GM23248 (cell line): ENCODE results near the gene SLC12A9. TPM values are rescaled to one million over a fixed set of nuclear protein-coding genes. Genes with fewer than 3 reads are reported as not detected.
A peak's percentile ranks its signal among the peaks of the same experiment; 100 is the strongest.

Experiments used
- DNase-seq: peaks from one replicate; pipeline ENCODE4 v3.0.0-alpha.2; 2015
- H2AFZ ChIP-seq: fragments of 200-600 bp; sonication (generic); 2 replicates; pipeline ENCODE4 v1.6.1; 2016; ENCODE audit warnings: antibody characterized with exemption
- H3F3A ChIP-seq: fragments of 200-600 bp; sonication (generic); 2 replicates; pipeline ENCODE4 v1.6.1; 2016; ENCODE audit warnings: mild to moderate bottlenecking, antibody characterized with exemption, mixed run types; ENCODE audit not compliant: insufficient read depth
- H3K27ac ChIP-seq: fragments of 200-600 bp; sonication (generic); 2 replicates; pipeline ENCODE4 v1.5.1; 2016; ENCODE audit warnings: mild to moderate bottlenecking
- H3K27me3 ChIP-seq: fragments of 200-600 bp; sonication (generic); replicated peaks from 2 replicates; pipeline ENCODE4 v1.6.1; 2016; ENCODE audit warnings: mild to moderate bottlenecking; ENCODE audit not compliant: insufficient read depth
- H3K36me3 ChIP-seq: fragments of 200-600 bp; sonication (generic); 2 replicates; pipeline ENCODE4 v1.6.1; 2016; ENCODE audit warnings: low read depth, mild to moderate bottlenecking
- H3K4me1 ChIP-seq: fragments of 200-600 bp; sonication (generic); 2 replicates; pipeline ENCODE4 v1.6.1; 2016; ENCODE audit warnings: mild to moderate bottlenecking; ENCODE audit not compliant: insufficient read depth
- H3K4me2 ChIP-seq: fragments of 200-600 bp; sonication (generic); one replicate; pipeline ENCODE4 v1.6.1; 2016; ENCODE audit warnings: mild to moderate bottlenecking; ENCODE audit not compliant: unreplicated experiment
- H3K4me3 ChIP-seq: fragments of 200-600 bp; sonication (generic); 2 replicates; pipeline ENCODE4 v1.5.1; 2016; ENCODE audit warnings: mild to moderate bottlenecking
- H3K79me2 ChIP-seq: fragments of 200-600 bp; sonication (generic); 2 replicates; pipeline ENCODE4 v1.6.1; 2016; ENCODE audit warnings: mild to moderate bottlenecking; ENCODE audit not compliant: insufficient read depth
- H3K9ac ChIP-seq: fragments of 200-600 bp; sonication (generic); 2 replicates; pipeline ENCODE4 v1.6.1; 2016; ENCODE audit warnings: mild to moderate bottlenecking
- H3K9me2 ChIP-seq: fragments of 200-600 bp; sonication (generic); 2 replicates; pipeline ENCODE4 v1.6.1; 2016; ENCODE audit warnings: mixed run types, mild to moderate bottlenecking, moderate library complexity; ENCODE audit not compliant: insufficient read depth
- H3K9me3 ChIP-seq: fragments of 200-600 bp; sonication (generic); one replicate; pipeline ENCODE4 v1.6.1; 2017; ENCODE audit warnings: low read depth
- H4K20me1 ChIP-seq: fragments of 200-600 bp; sonication (generic); 2 replicates; pipeline ENCODE4 v1.6.0; 2016; ENCODE audit not compliant: insufficient read depth
- EZH2 ChIP-seq: fragments of 200-600 bp; sonication (generic); IDR thresholded peaks from 2 replicates; pipeline ENCODE4 v1.6.1; 2018; ENCODE audit warnings: antibody characterized with exemption, mild to moderate bottlenecking; ENCODE audit not compliant: insufficient read depth, poor library complexity, severe bottlenecking
- EZH2phosphoT487 ChIP-seq: fragments of 200-600 bp; sonication (generic); IDR thresholded peaks from 2 replicates; pipeline ENCODE4 v1.6.1; 2018; ENCODE audit warnings: antibody characterized with exemption, moderate library complexity, mild to moderate bottlenecking, low read depth; ENCODE audit not compliant: insufficient read depth
- WGBS, 2 experiments: methylation state at CpG; one replicate each; pipeline ENCODE4 v1.1.6; 2015 to 2017; ENCODE audit warnings: low lambda C conversion rate in 2 of 2, low coverage in 1 of 2; ENCODE audit errors: missing lambda C conversion rate in 2 of 2; 5-methylcytosine and 5-hydroxymethylcytosine counted together
- in situ Hi-C: fragments of 300-500 bp; cut with MboI; formaldehyde crosslinking; loops from 2 replicates; pipeline ENCODE4 v1.15.0; 2020
- polyA plus RNA-seq: library from polyadenylated mRNA; unstranded; fragments of >200 nt; fragmentation: Nextera tagmentation; extraction: Ambion mirVana; gene quantifications from 2 replicates; pipeline ENCODE4 v1.2.1, GENCODE V29; 2016
- total RNA-seq: library from RNA; depleted of rRNA; stranded (reverse); fragments of >200 nt; shearing (Covaris generic); gene quantifications from 2 replicates; pipeline ENCODE4 v1.2.3, GENCODE V29; 2014

The SLC12A9 gene
- total and polyA plus RNA-seq, 2 experiments from 2014 or later = 6.1 to 16.8 TPM

DNA sequence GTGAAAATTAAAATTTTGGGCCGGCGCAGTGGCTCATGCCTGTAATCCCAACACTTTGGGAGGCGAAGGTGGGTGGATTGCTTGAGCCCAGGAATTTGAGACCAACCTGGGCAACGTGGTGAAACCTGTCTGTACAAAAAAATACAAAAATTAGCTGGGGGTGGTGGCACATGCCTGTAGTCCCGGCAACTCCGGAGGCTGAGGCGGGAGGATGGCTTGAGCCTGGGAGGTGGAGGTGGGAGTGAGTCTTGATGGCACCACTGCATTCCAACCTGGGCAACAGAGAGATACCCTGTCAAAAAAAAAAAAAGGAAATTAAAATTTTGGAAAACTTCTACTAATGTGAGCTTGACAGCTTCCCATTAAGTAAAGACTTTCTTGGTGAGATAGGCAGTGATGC lies 25.5 kb downstream of the SLC12A9 start:
- TF ChIP-seq EZH2phosphoT487 = no peak
- no peak for TF ChIP-seq EZH2
- peaks cover 37% of the 10 kb centered on the region for H3K36me3 ChIP-seq
- WGBS, 2 experiments = 79 to 85% methylated on average over 7 of the region's 7 CpGs
- no peaks in the 10 kb centered on the region for H3K27me3 ChIP-seq
- H3K27ac ChIP-seq = no peak overlapping the region
- peaks cover 18% of the 10 kb centered on the region for H3F3A ChIP-seq
- in situ Hi-C loops = no loop called here
- no peak overlapping the region for H3K4me3 ChIP-seq
- no peak overlapping the region for H3K4me2 ChIP-seq
- H3K9me3 ChIP-seq = no peaks in the 10 kb centered on the region
- DNase-seq = no peak
- no peak overlapping the region for H3K9ac ChIP-seq
- 0 out of 2 replicates have a peak, but pooled peaks cover 5% of the 10 kb centered on the region for H4K20me1 ChIP-seq
- peaks cover 25% of the 10 kb centered on the region for H3K4me1 ChIP-seq
- peaks cover 92% of the 10 kb centered on the region for H3K79me2 ChIP-seq
- no peaks in the 10 kb centered on the region for H3K9me2 ChIP-seq
- no peak overlapping the region for H2AFZ ChIP-seq

- 0 out of 2 replicates have a peak, but pooled peaks cover 5% of the 10 kb centered on the region for H4K20me1 ChIP-seq
- no peak overlapping the region for H3K27ac ChIP-seq
- no peak for DNase-seq
- no peak overlapping the region for H3K4me3 ChIP-seq
- peaks cover 92% of the 10 kb centered on the region for H3K79me2 ChIP-seq
- H3K4me1 ChIP-seq = peaks cover 25% of the 10 kb centered on the region
- H3K9ac ChIP-seq = no peak overlapping the region
- TF ChIP-seq EZH2phosphoT487 (no peak), EZH2 (no peak)
- peaks cover 17% of the 10 kb centered on the region for H3F3A ChIP-seq
- in situ Hi-C loops = no loop called here
- H3K9me3 ChIP-seq = no peaks in the 10 kb centered on the region
- no peaks in the 10 kb centered on the region for H3K9me2 ChIP-seq
- H3K27me3 ChIP-seq = no peaks in the 10 kb centered on the region
- peaks cover 35% of the 10 kb centered on the region; the same call in 1 of the 2 replicates for H3K36me3 ChIP-seq
- WGBS, 2 experiments = 85 to 88% methylated on average over 6 of the region's 6 CpGs
- H2AFZ ChIP-seq = no peak overlapping the region
- no peak overlapping the region for H3K4me2 ChIP-seq
These were observed 26.2 kb downstream of the SLC12A9 start for GRCh38 chr7:100878685-100879084.

DNA sequence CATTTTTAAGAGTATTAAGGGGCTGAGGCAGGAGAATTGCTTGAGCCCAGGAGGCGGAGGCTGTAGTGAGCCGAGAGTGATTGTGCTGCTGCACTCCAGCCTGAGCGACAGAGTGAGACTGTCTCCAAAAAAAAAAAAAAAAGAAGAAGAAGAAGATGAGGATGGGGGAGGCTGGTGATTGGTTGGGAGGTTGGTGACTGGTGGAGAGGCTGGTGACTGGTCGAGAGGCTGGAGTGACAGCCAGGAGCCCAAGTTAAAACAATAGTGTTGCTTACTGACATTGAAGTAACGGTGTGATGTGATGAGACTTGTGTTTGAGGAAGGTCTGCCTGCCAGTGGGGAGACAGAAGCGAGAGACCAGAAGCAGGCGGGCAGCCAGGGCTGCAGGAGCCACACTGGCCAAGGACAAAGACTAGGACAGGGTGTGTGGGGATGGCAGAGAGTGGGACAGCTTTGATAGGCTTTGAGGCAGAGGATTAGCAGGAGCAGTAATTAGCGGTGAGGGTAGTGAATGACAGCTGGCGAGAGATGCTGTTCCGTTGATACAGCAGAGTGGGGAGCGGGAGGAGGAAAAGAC lies 27.3 kb downstream of the SLC12A9 start:
- 0 out of 2 replicates have a peak, but pooled peaks cover 5% of the 10 kb centered on the region for H4K20me1 ChIP-seq
- in situ Hi-C loops = no loop called here
- H3K4me1 ChIP-seq = peaks cover 18% of the 10 kb centered on the region
- no peaks in the 10 kb centered on the region for H3K9me3 ChIP-seq
- peaks cover 14% of the 10 kb centered on the region; the same call in 1 of the 2 replicates for H3F3A ChIP-seq
- H3K27ac ChIP-seq = no peak overlapping the region
- no peaks in the 10 kb centered on the region for H3K27me3 ChIP-seq
- H3K4me2 ChIP-seq = no peak overlapping the region
- H3K9me2 ChIP-seq = no peaks in the 10 kb centered on the region
- TF ChIP-seq EZH2phosphoT487 (no peak), EZH2 (no peak)
- H3K9ac ChIP-seq = peak overlapping the region; percentile 5; the same call in 1 of the 2 replicates
- peaks cover 45% of the 10 kb centered on the region; the same call in 1 of the 2 replicates for H3K36me3 ChIP-seq
- no peak for DNase-seq
- WGBS, 2 experiments = 71 to 74% methylated on average over 11 of the region's 11 CpGs
- peaks cover 90% of the 10 kb centered on the region for H3K79me2 ChIP-seq
- no peak overlapping the region for H2AFZ ChIP-seq
- no peak overlapping the region for H3K4me3 ChIP-seq

DNA sequence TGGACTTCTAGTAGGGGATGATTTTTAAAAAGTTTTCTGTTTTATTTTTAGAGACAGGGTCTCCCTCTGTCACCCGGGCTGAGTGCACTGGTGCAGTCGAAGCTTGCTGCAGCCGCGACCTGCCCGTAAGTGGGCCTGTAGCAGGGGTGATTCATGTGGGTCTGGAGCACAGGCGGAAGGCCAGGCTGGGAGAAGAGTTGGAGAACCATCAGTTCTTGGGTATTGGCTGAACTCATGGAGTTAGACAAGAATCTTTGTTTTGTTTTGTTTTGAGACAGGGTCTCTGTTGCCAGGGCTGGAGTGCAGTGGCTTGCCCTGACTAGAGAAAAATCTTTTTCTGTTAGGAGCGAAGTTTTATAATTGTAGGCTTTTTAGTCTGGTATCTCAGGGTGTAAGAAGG lies 28.1 kb downstream of the SLC12A9 start:
- H4K20me1 ChIP-seq = 0 out of 2 replicates have a peak, but pooled peaks cover 5% of the 10 kb centered on the region

More for the DNA sequence above, 28.1 kb downstream of the SLC12A9 start:
- TF ChIP-seq EZH2phosphoT487 (no peak), EZH2 (no peak)
- WGBS, 2 experiments = 45 to 57% methylated on average over 7 of the region's 7 CpGs
- Histone ChIP-seq H3K4me3 (no peak overlapping the region), H3K9me3 (no peaks in the 10 kb centered on the region), H3K36me3 (peaks cover 47% of the 10 kb centered on the region; the same call in 1 of the 2 replicates), H3K4me1 (peaks cover 18% of the 10 kb centered on the region), H3F3A (peaks cover 17% of the 10 kb centered on the region; the same call in 1 of the 2 replicates), H3K9me2 (no peaks in the 10 kb centered on the region), H3K4me2 (no peak overlapping the region), H3K9ac (no peak overlapping the region), H3K27ac (no peak overlapping the region), H3K27me3 (no peaks in the 10 kb centered on the region), H2AFZ (no peak overlapping the region), H3K79me2 (peaks cover 83% of the 10 kb centered on the region)
- in situ Hi-C loops = no loop called here
- no peak for DNase-seq
